GM10847 (cell line): ENCODE data around the gene C15orf62.

Experiments used
- POLR2A ChIP-seq: IDR thresholded peaks from 2 replicates; pipeline ENCODE4 v1.6.1; 2011; ENCODE audit not compliant: insufficient read length; ENCODE audit errors: extremely low read depth

C15orf62 gene

GRCh38 chr15:40769274-40770146, at the start of gene C15orf62:
Gene C15orf62 (plus strand): TSS chr15:40769980. CDS start chr15:40770496, 516 bp downstream.
- no peak for TF ChIP-seq POLR2A

GRCh38 chr15:40721701-40722100, 48.1 kb upstream of the C15orf62 start:
- no peak for TF ChIP-seq POLR2A

- TF ChIP-seq POLR2A, result no peak
Measured at GRCh38 chr15:40722354-40722753, 47.4 kb upstream of the C15orf62 start.

GRCh38 chr15:40722934-40723333, 46.8 kb upstream of the C15orf62 start:
- no peak for TF ChIP-seq POLR2A

- TF ChIP-seq POLR2A, result no peak
Measured at GRCh38 chr15:40723919-40724318, 45.9 kb upstream of the C15orf62 start.

- TF ChIP-seq POLR2A, result no peak
Measured at GRCh38 chr15:40731034-40731433, 38.7 kb upstream of the C15orf62 start.

GRCh38 chr15:40736575-40736974, 33.2 kb upstream of the C15orf62 start:
- TF ChIP-seq POLR2A, result no peak

- no peak for TF ChIP-seq POLR2A
Measured at GRCh38 chr15:40737048-40737447, 32.7 kb upstream of the C15orf62 start.

GRCh38 chr15:40739047-40739446, 30.7 kb upstream of the C15orf62 start:
- TF ChIP-seq POLR2A, result no peak

- no peak for TF ChIP-seq POLR2A
Measured at GRCh38 chr15:40739854-40740253, 29.9 kb upstream of the C15orf62 start.

GRCh38 chr15:40743485-40743901, 26.3 kb upstream of the C15orf62 start:
- no peak for TF ChIP-seq POLR2A

GRCh38 chr15:40743921-40744814, 25.6 kb upstream of the C15orf62 start:
- no peak for TF ChIP-seq POLR2A

GRCh38 chr15:40744815-40745152, 25.0 kb upstream of the C15orf62 start:
- TF ChIP-seq POLR2A, result no peak

GRCh38 chr15:40746916-40747418, 22.8 kb upstream of the C15orf62 start:
- no peak for TF ChIP-seq POLR2A

GRCh38 chr15:40747685-40748631, 21.8 kb upstream of the C15orf62 start:
- TF ChIP-seq POLR2A, result no peak
